ENCODE results near the gene ZNF302. TPM values are rescaled to one million over a fixed set of nuclear protein-coding genes. Genes with fewer than 3 reads are reported as not detected.
A peak's percentile ranks its signal among the peaks of the same experiment; 100 is the strongest.

ZNF302 gene
- total RNA-seq, 1 experiment from 2014 or later, result 26.4 TPM

- BruUV-seq (replicated peaks), result no TSS peak
- Histone ChIP-seq H3K27ac (ENCODE audit: low read length) (peak overlapping the region; percentile 96), H3K9me3 (ENCODE audit: control insufficient read depth, insufficient read depth, low read depth, low read length) (peaks cover 48% of the 10 kb centered on the region), H3K36me3 (ENCODE audit: control insufficient read depth, insufficient read depth, low read length) (peaks cover 4% of the 10 kb centered on the region), H3K27me3 (ENCODE audit: control insufficient read depth, insufficient read depth, low read length) (no peaks in the 10 kb centered on the region), H3K4me1 (ENCODE audit: control insufficient read depth, insufficient read depth, low read length) (peaks cover 7% of the 10 kb centered on the region), H3K4me3 (ENCODE audit: low read depth in 2 of 2, low read length in 2 of 2) (peak overlapping the region; percentile 84 to 99)
- DNase-seq (ENCODE audit: low read depth, low spot score) (peak; percentile 78), ATAC-seq (no peak)
- in situ Hi-C loops (cut with HindIII; ENCODE audit: low pct_unique_long_range_greater_than_20kb, low sequenced_read_pairs) (loop anchor here (5.0 kb wide), 1 partner anchor 47 kb away; no protein-coding TSS in a partner anchor), intact Hi-C loops (cut with micrococcal nuclease; ENCODE audit: unreplicated experiment) (no loop called here)
- POLR2A ChIA-PET, result no interaction called here
- CTCF ChIA-PET, result no interaction called here
- TF ChIP-seq POLR2AphosphoS5 (IDR thresholded peaks at IDR 0.05; ENCODE audit: low read depth, low read length), result no peak
- TF ChIP-seq SIN3A (IDR thresholded peaks at IDR 0.05; ENCODE audit: borderline replicate concordance, insufficient read depth, low read depth, low read length), result no peak
- TF ChIP-seq REST (IDR thresholded peaks at IDR 0.05; ENCODE audit: insufficient read depth in 1 of 2, low read depth in 2 of 2, low read length in 1 of 2), result no peak
- TF ChIP-seq CTCF (IDR thresholded peaks at IDR 0.05), result no peak
- no peak for TF ChIP-seq TCF7L2 (IDR thresholded peaks at IDR 0.05; ENCODE audit: low read depth, low read length)
These were observed 57.1 kb downstream of the ZNF302 start for GRCh38 chr19:34734537-34735103.

Other genes with a start within 250 kb of the ZNF302 start
- 215 TPM for gene UBA2, start 249.3 kb upstream of the ZNF302 start, total RNA-seq (2021; ENCODE audit: unreplicated experiment)
- gene WTIP, start 195.9 kb upstream of the ZNF302 start, total RNA-seq (2021; ENCODE audit: unreplicated experiment), result 73.6 TPM
- 0.59 TPM for gene SCGB2B2, start 519 bp upstream of the ZNF302 start, total RNA-seq (2021; ENCODE audit: unreplicated experiment)
- 11.5 TPM for gene ZNF181, start 56.6 kb downstream of the ZNF302 start, total RNA-seq (2021; ENCODE audit: unreplicated experiment)
- gene ZNF599, start 95.5 kb downstream of the ZNF302 start, total RNA-seq (2021; ENCODE audit: unreplicated experiment), result 8.2 TPM
- 5.3 TPM for gene ZNF30, start 249.2 kb downstream of the ZNF302 start, total RNA-seq (2021; ENCODE audit: unreplicated experiment)

Measured in Panc1 (cell line).